Karpas-422 (cell line): Measurements from ENCODE around the gene ATP2C2. TPM values are rescaled to one million over a fixed set of nuclear protein-coding genes. Genes with fewer than 3 reads are reported as not detected.

Experiments
- DNase-seq: peaks from one replicate; pipeline ENCODE4 v3.0.0-alpha.2; 2015
- H2AFZ ChIP-seq: fragments of 200-600 bp; sonication (generic); 2 replicates; pipeline ENCODE4 v1.6.1; 2014; ENCODE audit warnings: antibody characterized with exemption, low read length, mixed read lengths
- H3K27ac ChIP-seq: fragments of 200-600 bp; sonication (generic); 2 replicates; pipeline ENCODE4 v1.5.1; 2014; ENCODE audit warnings: mild to moderate bottlenecking, low read length, moderate library complexity
- H3K27me3 ChIP-seq: fragments of 200-600 bp; sonication (generic); 2 replicates; pipeline ENCODE4 v1.6.1; 2014; ENCODE audit warnings: low read length, mixed read lengths
- H3K36me3 ChIP-seq: fragments of 200-600 bp; sonication (generic); 2 replicates; pipeline ENCODE4 v1.6.1; 2014; ENCODE audit warnings: low read length, mixed read lengths; ENCODE audit not compliant: insufficient read depth
- H3K4me1 ChIP-seq: fragments of 200-600 bp; sonication (generic); 2 replicates; pipeline ENCODE4 v1.6.1; 2014; ENCODE audit warnings: mild to moderate bottlenecking, low read length, mixed read lengths
- H3K4me2 ChIP-seq: fragments of 200-600 bp; sonication (generic); 2 replicates; pipeline ENCODE4 v1.6.1; 2014; ENCODE audit warnings: low read length, low read depth, mild to moderate bottlenecking; ENCODE audit not compliant: poor library complexity, severe bottlenecking
- H3K4me3 ChIP-seq: fragments of 200-600 bp; sonication (generic); 2 replicates; pipeline ENCODE4 v1.5.1; 2014; ENCODE audit warnings: mild to moderate bottlenecking, antibody characterized with exemption, low read length, mixed read lengths
- H3K79me2 ChIP-seq: fragments of 200-600 bp; sonication (generic); 2 replicates; pipeline ENCODE4 v1.6.1; 2014; ENCODE audit warnings: mild to moderate bottlenecking, low read length, mixed read lengths
- H3K9ac ChIP-seq: fragments of 200-600 bp; sonication (generic); 2 replicates; pipeline ENCODE4 v1.6.0; 2014; ENCODE audit warnings: low read length
- H3K9me2 ChIP-seq: fragments of 200-600 bp; sonication (generic), shearing (Covaris generic); replicated peaks from 2 replicates; pipeline ENCODE4 v1.6.0; 2014; ENCODE audit warnings: mild to moderate bottlenecking, low read length, moderate library complexity; ENCODE audit not compliant: insufficient read depth
- H3K9me3 ChIP-seq: fragments of 300-700, 200-600 bp; sonication (generic); 2 replicates; pipeline ENCODE4 v1.6.1; 2014; ENCODE audit warnings: low read length, mixed read lengths
- H4K20me1 ChIP-seq: fragments of 200-600 bp; sonication (generic); 2 replicates; pipeline ENCODE4 v1.6.1; 2014; ENCODE audit warnings: mild to moderate bottlenecking, antibody characterized with exemption, low read length, low read depth; ENCODE audit not compliant: insufficient read depth
- total RNA-seq: library from RNA; depleted of rRNA; stranded (reverse); fragments of >200 nt; shearing (Covaris generic); gene quantifications from 2 replicates; pipeline ENCODE4 v1.2.3, GENCODE V29; 2014; ENCODE audit warnings: low replicate concordance

ATP2C2 gene
- total RNA-seq, 1 experiment from 2014 or later = not detected

DNA sequence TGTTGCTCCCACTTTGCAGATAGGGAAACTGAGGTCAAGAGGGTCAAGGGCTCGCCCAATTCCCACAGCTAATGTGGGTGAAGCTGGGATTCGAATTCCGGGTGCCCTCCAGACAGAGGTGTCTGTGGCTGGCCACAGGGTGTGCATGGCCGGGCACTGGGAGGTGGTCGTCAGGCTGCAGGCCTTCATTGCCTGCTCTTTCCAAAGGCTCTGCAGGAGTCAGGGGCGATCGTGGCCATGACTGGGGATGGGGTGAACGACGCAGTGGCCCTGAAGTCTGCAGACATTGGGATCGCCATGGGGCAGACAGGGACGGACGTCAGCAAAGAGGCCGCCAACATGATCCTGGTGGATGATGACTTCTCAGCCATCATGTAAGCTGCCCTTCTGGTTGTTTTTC, 86.3 kb downstream of the ATP2C2 start:
- Histone ChIP-seq H3K9me2 (no peaks in the 10 kb centered on the region), H3K27me3 (no peaks in the 10 kb centered on the region), H3K4me1 (no peaks in the 10 kb centered on the region), H3K36me3 (no peaks in the 10 kb centered on the region), H3K4me3 (no peak overlapping the region), H3K79me2 (no peaks in the 10 kb centered on the region), H3K4me2 (no peak overlapping the region), H2AFZ (no peak overlapping the region), H3K9ac (no peak overlapping the region), H4K20me1 (no peaks in the 10 kb centered on the region), H3K9me3 (no peaks in the 10 kb centered on the region), H3K27ac (no peak overlapping the region)
- DNase-seq = no peak

DNA sequence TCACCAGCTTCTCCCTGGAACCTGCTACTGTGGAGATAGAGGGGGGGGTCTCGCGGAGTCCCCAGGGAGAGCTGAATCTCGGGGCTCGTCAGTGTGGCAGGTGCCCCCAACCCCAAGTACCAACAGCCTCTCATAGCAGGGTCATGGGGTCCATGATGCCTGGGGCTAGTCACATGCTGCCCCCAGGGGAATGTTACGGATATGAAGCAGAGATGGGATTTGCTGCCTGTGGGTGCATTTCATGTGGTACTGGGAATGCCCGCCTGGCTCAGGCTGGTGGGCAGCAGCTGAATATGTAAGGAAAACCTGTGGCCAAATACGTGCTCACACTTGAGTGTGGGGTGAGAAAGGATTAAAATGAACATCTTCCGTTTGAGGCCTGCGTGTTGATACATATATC, 86.7 kb downstream of the ATP2C2 start:
- H3K9me3 ChIP-seq = no peaks in the 10 kb centered on the region
- no peaks in the 10 kb centered on the region for H3K36me3 ChIP-seq
- no peak overlapping the region for H3K4me3 ChIP-seq
- H3K4me1 ChIP-seq = no peaks in the 10 kb centered on the region
- DNase-seq = no peak
- H3K9me2 ChIP-seq = no peaks in the 10 kb centered on the region
- no peaks in the 10 kb centered on the region for H3K27me3 ChIP-seq
- no peak overlapping the region for H2AFZ ChIP-seq
- H3K9ac ChIP-seq = no peak overlapping the region
- H3K79me2 ChIP-seq = no peaks in the 10 kb centered on the region
- H3K27ac ChIP-seq = no peak overlapping the region
- no peak overlapping the region for H3K4me2 ChIP-seq
- H4K20me1 ChIP-seq = no peaks in the 10 kb centered on the region

DNA sequence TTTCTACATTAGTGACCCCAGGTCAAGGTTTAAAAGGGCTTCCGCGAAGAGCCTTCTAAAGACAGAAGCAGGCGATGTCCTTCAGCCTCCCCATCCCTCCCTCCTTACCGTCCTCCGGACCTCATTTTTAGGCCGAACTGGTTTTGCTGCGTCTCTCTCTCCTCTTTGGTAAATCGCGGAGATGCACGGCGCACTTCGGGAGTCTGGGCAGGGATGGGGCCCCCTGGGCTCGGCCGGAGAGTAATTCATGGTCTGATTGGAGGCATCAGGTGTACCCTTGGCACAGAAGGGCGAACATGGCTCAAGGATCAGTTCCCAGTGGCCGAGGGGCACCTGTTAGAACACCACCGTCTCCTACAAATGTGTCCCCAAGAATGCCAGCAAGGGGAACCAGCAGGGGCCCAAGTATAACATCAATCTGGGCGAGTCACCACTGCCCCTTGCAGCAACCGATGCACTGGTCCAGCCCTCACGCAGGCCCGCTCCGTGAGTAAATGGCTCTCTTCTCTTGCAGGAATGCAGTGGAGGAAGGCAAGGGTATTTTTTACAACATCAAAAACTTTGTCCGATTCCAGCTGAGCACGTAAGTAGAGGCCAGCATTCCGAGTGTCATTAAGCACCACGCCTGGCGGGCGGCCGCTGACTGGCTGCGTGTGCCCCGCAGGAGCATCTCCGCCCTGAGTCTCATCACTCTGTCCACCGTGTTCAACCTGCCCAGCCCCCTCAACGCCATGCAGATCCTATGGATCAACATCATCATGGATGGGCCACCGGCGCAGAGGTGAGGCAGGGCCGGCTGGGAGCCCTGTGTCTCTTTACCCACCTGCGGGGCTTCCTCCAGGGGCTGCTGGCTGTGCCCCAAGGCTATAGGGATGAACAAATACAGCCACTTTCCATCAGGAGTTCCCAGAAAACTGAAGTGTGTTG, 90.5 kb downstream of the ATP2C2 start:
- no peaks in the 10 kb centered on the region for H3K79me2 ChIP-seq
- H3K4me1 ChIP-seq = no peaks in the 10 kb centered on the region
- H3K9me3 ChIP-seq = no peaks in the 10 kb centered on the region

DNA sequence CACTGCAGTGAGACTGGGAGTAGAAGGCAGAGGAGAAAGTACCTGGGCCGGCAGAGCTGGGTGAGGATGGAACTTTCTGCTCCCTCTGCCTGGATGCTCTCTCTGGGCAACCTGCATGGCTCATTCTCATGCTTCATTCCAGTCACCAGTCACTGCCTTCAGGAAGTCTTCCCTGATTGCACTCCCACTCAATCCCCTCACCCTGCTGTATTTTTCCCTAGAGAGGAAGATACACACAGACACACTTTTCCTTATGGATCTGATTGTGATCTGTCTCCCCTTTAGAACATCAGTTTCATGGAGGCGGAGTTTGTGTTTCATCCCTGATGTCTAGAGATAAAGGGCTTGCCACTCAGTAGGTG, 91.2 kb downstream of the ATP2C2 start:
- Histone ChIP-seq H3K4me3 (no peak overlapping the region), H3K36me3 (no peaks in the 10 kb centered on the region), H3K9me2 (no peaks in the 10 kb centered on the region), H4K20me1 (no peaks in the 10 kb centered on the region), H2AFZ (no peak overlapping the region), H3K4me2 (no peak overlapping the region), H3K79me2 (no peaks in the 10 kb centered on the region), H3K9me3 (no peaks in the 10 kb centered on the region), H3K4me1 (no peaks in the 10 kb centered on the region), H3K9ac (no peak overlapping the region), H3K27ac (no peak overlapping the region), H3K27me3 (no peaks in the 10 kb centered on the region)
- no peak for DNase-seq

More for the DNA sequence above, 90.5 kb downstream of the ATP2C2 start:
- Histone ChIP-seq H3K9me2 (no peaks in the 10 kb centered on the region), H3K9ac (no peak overlapping the region), H3K27me3 (no peaks in the 10 kb centered on the region), H3K4me2 (no peak overlapping the region), H2AFZ (no peak overlapping the region), H3K36me3 (no peaks in the 10 kb centered on the region), H3K27ac (no peak overlapping the region), H4K20me1 (no peaks in the 10 kb centered on the region), H3K4me3 (no peak overlapping the region)
- no peak for DNase-seq

DNA sequence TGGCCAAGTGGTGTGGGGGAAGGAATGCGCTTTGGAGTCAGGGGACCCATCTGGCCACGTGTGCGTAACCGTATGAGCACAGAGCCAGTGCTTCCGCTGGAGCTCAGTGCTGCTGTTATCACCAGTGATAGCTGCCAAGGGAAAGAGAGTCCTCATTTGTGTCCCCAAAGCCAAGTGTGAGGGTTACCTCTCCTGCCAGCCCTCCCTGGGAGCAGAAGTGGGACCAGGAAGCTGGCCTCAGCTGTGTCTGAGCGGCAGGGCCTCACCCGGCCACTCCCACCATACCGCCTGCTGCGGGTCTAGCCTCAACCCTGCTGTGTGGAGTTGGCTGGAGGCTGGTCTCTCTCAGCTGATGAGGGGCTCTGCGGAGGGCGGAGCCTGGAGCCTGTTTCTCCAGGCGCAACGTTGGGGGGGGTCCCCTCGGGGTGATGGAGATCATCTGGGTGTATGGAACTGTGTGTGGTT, 91.6 kb downstream of the ATP2C2 start:
- Histone ChIP-seq H3K4me1 (no peaks in the 10 kb centered on the region), H3K36me3 (no peaks in the 10 kb centered on the region), H3K4me2 (no peak overlapping the region), H3K9me2 (no peaks in the 10 kb centered on the region), H3K9me3 (no peaks in the 10 kb centered on the region), H3K79me2 (no peaks in the 10 kb centered on the region), H3K27me3 (no peaks in the 10 kb centered on the region), H4K20me1 (no peaks in the 10 kb centered on the region), H3K9ac (no peak overlapping the region), H2AFZ (no peak overlapping the region), H3K27ac (no peak overlapping the region), H3K4me3 (no peak overlapping the region)
- no peak for DNase-seq

DNA sequence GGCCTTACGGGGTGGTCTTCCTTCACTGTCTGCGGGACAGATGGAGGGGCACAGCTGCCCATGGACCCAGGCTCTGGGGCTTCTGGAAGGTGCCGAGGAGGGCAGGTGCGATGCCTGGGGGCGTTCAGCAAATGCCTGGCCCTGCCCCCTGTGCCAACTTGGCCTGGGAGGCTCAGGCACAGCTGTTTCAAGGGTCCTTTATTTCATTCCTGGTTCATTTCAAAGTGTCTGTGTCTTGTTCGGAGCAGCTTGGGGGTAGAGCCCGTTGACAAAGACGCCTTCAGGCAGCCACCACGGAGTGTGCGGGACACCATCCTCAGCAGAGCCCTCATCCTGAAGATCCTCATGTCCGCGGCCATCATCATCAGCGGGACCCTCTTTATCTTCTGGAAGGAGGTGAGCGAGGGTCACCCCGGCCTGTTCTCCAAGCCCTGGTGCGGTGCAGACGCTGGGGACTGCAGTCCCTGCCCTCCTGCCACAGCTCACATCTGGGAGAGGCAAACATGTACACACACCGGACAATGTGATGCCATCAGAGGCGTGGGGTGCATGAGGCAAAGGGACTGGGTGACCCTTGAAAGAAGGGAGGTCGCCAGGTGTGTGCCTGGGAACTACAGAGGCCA, 92.2 kb downstream of the ATP2C2 start:
- Histone ChIP-seq H3K9ac (no peak overlapping the region), H2AFZ (no peak overlapping the region), H3K79me2 (no peaks in the 10 kb centered on the region), H3K27ac (no peak overlapping the region), H3K4me2 (no peak overlapping the region), H3K9me2 (no peaks in the 10 kb centered on the region), H3K27me3 (no peaks in the 10 kb centered on the region), H3K4me3 (no peak overlapping the region), H3K9me3 (no peaks in the 10 kb centered on the region), H3K4me1 (no peaks in the 10 kb centered on the region), H3K36me3 (no peaks in the 10 kb centered on the region), H4K20me1 (no peaks in the 10 kb centered on the region)
- no peak for DNase-seq

DNA sequence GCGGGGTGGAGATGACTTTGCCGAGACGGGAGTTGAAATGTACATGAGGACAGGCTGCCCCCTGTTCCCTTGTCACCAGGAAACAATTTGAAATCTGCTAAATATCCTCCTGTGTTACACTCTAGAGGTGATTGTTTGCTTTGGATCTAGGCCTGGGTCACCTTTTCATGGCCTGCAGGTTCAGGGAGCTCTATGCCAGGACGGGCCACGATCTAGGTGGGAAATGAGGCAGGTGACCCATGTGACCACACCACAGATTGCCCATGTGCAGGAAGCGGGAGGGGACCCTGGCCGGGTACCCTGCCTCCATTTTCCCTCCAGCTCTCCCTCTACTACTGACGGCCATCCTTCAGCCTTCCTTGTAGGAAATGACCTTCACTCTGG, 92.7 kb downstream of the ATP2C2 start:
- Histone ChIP-seq H3K9me3 (no peaks in the 10 kb centered on the region), H3K9ac (no peak overlapping the region), H3K36me3 (no peaks in the 10 kb centered on the region), H3K4me2 (no peak overlapping the region), H4K20me1 (no peaks in the 10 kb centered on the region), H3K27ac (no peak overlapping the region), H3K4me3 (no peak overlapping the region), H2AFZ (no peak overlapping the region), H3K9me2 (no peaks in the 10 kb centered on the region), H3K27me3 (no peaks in the 10 kb centered on the region), H3K79me2 (no peaks in the 10 kb centered on the region), H3K4me1 (no peaks in the 10 kb centered on the region)
- DNase-seq = no peak

DNA sequence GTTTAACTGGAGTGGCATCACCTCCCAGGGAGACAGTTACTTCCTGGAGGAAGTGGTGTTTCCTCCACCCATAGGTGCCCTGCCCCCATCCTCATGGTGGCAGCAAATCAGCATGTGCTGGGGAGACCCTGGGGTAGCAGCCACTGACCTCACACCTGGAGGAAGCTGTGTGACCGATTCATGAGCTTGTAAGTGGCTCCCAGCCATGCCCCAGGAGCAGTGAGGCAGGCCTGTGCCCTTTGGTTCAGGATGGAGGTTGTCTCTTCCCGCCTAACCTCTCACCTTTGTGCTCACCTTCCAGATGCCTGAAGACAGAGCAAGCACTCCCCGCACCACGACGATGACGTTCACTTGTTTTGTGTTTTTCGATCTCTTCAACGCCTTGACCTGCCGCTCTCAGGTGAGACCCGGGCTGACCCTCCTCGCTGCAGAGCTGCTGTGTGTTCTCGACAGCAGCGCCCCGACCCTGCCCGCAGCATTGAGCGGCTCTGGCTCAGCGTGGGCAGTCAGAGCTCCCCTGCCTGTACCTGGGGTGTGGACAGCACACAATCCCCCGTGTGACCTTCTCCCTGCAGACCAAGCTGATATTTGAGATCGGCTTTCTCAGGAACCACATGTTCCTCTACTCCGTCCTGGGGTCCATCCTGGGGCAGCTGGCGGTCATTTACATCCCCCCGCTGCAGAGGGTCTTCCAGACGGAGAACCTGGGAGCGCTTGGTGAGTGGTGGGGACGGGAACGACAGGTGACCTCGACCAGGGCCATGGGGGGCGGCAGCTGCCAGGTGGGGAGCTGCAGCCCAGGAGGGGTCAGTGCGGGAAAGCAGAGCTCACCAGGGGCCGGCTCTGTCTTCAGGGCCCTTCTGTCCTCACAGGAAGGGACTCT, 93.3 kb downstream of the ATP2C2 start:
- Histone ChIP-seq H3K9me3 (no peaks in the 10 kb centered on the region; the same call in 1 of the 2 replicates), H3K4me3 (no peak overlapping the region), H3K27ac (no peak overlapping the region), H3K4me1 (no peaks in the 10 kb centered on the region), H3K36me3 (no peaks in the 10 kb centered on the region), H2AFZ (no peak overlapping the region), H4K20me1 (no peaks in the 10 kb centered on the region), H3K9me2 (no peaks in the 10 kb centered on the region), H3K79me2 (no peaks in the 10 kb centered on the region), H3K4me2 (no peak overlapping the region), H3K27me3 (no peaks in the 10 kb centered on the region), H3K9ac (no peak overlapping the region)
- DNase-seq = no peak
